Right ventricle myocardium superior (tissue), 1 donor: Measurements from ENCODE around the gene CDPF1. TPM values are rescaled to one million over a fixed set of nuclear protein-coding genes. Genes with fewer than 3 reads are reported as not detected.
A peak's percentile ranks its signal among the peaks of the same experiment; 100 is the strongest.
"Not testable (repeated sequence)": the region's sequence is repeated elsewhere in the genome, so short reads cannot be mapped to it uniquely, and the experiment has no call there.

ENCODE experiments used
- ATAC-seq: fragments of 200-7000 bp; cut with Tn5 transposase; one replicate; pipeline ENCODE4 v1.9.1; 2020; ENCODE audit warnings: mild to moderate bottlenecking; ENCODE audit not compliant: poor library complexity
- DNase-seq: peaks from one replicate; pipeline ENCODE4 v3.0.0-alpha.2; 2020
- intact Hi-C: fragments of 100-400 bp; cut with DNase I; formaldehyde crosslinking; loops from one replicate; pipeline ENCODE4 v1.11.2; 2022
- total RNA-seq: library from RNA; stranded (reverse); fragmentation: NEBNext Ultra II Directional; extraction: Animal tissue kit (Norgen Biotek cat#: 25700); gene quantifications from one replicate; pipeline ENCODE4 v1.2.1, GENCODE V29; 2021
- donor health status: DM: no; HTN: yes; CAD: no; lungs with severe emphysema.

CDPF1 gene
- total RNA-seq, 1 donor from 2014 or later, result 5.4 TPM

DNA sequence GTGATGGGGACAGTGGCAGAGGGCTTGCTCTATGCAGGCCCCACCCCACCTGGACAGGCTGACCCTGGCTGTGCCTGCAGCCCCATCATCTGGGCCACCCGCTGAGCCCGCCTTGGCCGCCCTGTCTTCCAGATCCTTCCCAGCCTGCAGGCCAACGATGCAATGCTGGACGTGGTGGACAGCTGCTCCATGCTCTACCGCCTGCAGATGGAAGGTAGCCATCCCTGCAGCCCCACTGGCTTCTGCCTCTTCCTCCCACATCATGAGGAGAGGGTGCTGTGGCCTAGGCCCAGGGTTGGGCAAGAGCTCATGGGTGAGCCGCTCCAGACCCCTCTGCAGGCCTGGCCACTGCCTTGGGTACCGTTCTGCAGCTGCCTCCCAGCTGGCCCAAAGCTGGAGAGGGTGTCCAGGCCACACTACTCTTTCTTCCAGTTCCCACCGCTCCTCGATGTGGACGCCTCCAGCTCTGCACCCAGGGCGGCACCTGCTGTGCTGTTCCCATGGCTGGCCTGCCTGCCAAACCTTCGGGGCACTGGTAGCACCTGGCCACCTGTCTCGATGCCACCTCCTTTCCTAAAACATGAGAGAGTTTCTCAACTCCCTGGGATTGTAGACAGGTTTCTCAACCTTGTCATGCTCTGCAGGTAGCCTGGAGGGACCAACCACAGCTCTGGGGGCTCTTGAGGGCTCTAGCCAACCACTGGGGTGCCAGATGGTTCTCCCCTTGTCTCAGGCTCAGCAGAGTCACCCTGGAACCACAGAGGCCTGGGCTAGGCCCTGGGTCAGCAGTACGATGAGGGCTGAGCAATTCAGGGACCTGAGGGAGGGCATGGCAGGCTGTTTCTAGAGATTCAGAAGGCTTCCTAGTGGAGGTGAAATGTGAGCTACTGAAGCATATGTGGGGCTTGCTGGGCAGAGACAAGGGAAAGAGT lies 37.1 kb upstream of the CDPF1 start:
- intact Hi-C loops, result no loop called here
- DNase-seq (no peak), ATAC-seq (no peak)

DNA sequence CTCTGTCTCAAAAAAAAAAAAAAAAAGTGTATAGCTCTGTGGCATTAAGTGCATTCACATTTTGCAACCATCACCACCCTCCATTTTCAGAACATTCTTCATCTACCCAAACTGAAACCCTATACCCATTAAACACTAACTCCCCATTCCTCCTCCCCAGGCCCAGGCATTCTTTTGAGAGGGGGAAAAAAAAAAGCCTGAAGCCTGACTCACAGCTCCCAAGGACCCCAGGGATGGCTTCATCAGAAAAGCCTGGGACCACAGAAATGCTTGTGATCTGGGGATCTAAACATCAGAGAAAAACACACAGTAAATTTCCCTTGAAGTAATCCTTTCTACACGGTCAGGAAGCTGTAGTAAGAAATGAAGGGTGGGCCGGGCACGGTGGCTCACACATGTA lies 35.9 kb upstream of the CDPF1 start:
- intact Hi-C loops, result no loop called here
- no peak for ATAC-seq
- no peak for DNase-seq

- DNase-seq (no peak), ATAC-seq (no peak)
- intact Hi-C loops, result no loop called here
Observed at GRCh38 chr22:46281866-46282678, 32.0 kb upstream of the CDPF1 start.

DNA sequence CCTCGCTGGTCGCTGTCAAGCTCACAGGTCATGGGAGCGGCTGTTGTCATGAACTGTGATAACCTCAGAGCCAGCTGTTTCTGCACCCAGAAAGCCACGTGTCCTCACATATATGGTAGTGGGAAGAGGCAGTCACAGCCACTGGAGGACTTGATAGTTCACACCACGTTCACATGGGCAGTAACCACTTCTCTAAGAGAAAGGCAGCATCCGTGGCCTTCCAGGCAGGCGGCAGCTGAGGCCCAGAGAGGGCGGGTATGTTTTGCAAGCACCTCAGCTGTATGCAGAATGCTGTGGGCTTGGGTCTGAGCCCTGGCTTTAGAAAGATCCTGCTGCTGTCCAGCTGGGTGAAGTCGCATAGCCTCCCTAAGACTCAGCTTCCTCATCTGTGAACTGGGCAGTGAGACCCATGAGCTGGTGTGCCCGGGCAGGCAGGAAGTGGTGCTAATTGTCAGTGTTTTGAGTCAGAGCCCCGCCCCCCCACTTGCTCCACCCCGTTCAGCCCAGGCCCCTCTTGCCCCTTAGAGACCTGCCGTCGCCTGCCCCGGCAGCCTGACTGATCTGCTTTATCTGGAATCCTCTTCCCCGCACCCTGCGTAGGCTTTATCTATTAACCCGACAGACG lies 31.0 kb upstream of the CDPF1 start:
- ATAC-seq, result peak; percentile 84
- intact Hi-C loops, result no loop called here
- no peak for DNase-seq

DNA sequence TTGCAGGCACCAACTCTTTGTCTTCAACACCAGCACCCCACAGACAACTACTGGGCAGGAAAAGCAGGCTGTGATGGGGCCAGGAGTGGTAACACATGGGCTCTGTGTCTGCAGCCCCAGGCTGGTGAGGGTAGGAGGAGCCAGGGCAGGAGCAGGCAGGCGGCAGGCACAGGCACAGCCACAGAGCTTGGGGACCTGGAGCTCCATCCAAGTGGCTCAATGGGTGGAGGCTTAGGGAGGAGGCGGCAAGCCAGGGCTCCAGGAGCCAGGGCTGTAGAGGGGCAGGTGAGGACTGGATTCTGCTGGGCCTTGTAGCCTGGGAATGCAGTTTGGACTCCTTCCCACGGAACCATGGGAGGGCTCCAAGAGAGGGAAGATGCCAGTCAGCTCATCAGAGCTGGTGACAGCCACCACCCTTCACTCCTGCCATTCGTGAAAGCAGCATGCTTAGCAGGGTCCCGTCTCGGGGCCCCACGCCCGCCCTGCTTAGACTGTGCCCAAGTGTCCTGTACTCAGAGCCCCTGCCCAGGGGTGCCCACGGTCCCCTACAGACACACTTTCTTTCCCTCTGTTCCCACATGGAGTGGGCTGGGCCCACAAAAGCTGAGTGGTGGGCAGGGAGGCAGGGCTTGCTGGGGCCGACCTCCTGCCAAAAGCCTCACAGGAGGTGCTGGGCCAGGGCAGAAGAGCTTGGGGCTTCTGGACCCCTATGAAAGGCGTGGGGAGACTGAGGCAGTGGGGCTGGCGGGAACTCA lies 30.1 kb upstream of the CDPF1 start:
- ATAC-seq, result peak; percentile 74
- intact Hi-C loops, result no loop called here
- DNase-seq, result peak; percentile 50

GRCh38 chr22:46278656-46279645 lies 28.9 kb upstream of the CDPF1 start:
- no peak for DNase-seq
- no peak for ATAC-seq
- intact Hi-C loops, result no loop called here

GRCh38 chr22:46276563-46276962 lies 26.5 kb upstream of the CDPF1 start:
- intact Hi-C loops, result no loop called here
- ATAC-seq, result no peak
- no peak for DNase-seq

GRCh38 chr22:46275455-46276122 lies 25.5 kb upstream of the CDPF1 start:
- intact Hi-C loops, result no loop called here
- no peak for DNase-seq
- no peak for ATAC-seq

DNA sequence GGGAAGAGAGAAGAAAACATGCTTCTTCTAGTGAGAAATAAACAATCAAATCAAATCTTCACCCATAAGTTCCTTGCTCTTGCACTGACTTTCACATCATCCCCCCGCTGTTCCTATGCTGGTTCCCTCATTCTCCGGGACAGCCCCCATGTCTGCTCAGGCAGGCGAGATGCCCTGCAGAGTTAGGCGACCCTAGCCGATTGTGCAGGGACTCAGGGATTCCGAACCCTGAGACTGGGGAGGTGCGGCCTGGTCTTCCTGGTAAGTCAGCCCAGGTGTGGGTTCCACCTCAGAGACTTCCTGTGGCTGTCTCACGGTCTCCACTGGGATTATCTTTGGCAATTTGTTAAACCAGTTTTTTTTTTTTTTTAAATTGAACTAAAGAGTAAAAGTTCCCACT lies 24.3 kb upstream of the CDPF1 start:
- no peak for ATAC-seq
- intact Hi-C loops, result no loop called here
- no peak for DNase-seq

- intact Hi-C loops, result no loop called here
- ATAC-seq (no peak), DNase-seq (no peak)
Observed at GRCh38 chr22:46273432-46274148, 23.5 kb upstream of the CDPF1 start.

- intact Hi-C loops, result no loop called here
- ATAC-seq, result no peak
- no peak for DNase-seq
Observed at GRCh38 chr22:46272762-46273431, 22.8 kb upstream of the CDPF1 start.

- intact Hi-C loops, result no loop called here
- DNase-seq (no peak), ATAC-seq (no peak)
Observed at GRCh38 chr22:46272196-46272595, 22.1 kb upstream of the CDPF1 start.

DNA sequence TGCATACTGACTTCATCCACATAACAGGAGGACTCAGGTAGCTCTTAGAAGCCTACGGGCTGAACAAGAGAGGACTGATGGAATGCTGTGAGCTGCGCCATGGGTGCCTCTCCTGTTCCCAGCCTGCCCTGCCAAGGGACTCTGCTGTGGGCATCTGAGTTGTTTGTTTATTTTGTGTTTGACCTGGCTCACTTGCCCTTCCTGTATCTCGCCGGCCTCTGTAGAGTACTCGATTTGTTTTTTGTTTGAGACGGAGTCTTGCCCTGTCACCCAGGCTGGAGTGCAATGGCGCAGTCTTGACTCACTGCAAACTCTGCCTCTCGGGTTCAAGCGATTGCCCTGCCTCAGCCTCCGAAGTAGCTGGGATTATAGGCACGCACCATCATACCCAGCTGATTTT lies 19.5 kb upstream of the CDPF1 start:
- no peak for ATAC-seq
- intact Hi-C loops, result no loop called here
- no peak for DNase-seq

- ATAC-seq (peak; percentile 98), DNase-seq (peak; percentile 97)
- intact Hi-C loops, result no loop called here
Observed at GRCh38 chr22:46267431-46268279, 17.6 kb upstream of the CDPF1 start, which contains the start of gene TTC38. TSS of gene TTC38 (plus strand) at chr22:46268008. CDS start at chr22:46268040, 32 bp downstream.

GRCh38 chr22:46265627-46266026 lies 15.5 kb upstream of the CDPF1 start:
- DNase-seq, intact Hi-C loops: not testable (repeated sequence)

More at GRCh38 chr22:46265627-46266026, 15.5 kb upstream of the CDPF1 start:
- not testable (repeated sequence) for ATAC-seq
